Measurements from ENCODE around the gene URI1.

URI1 gene

DNA sequence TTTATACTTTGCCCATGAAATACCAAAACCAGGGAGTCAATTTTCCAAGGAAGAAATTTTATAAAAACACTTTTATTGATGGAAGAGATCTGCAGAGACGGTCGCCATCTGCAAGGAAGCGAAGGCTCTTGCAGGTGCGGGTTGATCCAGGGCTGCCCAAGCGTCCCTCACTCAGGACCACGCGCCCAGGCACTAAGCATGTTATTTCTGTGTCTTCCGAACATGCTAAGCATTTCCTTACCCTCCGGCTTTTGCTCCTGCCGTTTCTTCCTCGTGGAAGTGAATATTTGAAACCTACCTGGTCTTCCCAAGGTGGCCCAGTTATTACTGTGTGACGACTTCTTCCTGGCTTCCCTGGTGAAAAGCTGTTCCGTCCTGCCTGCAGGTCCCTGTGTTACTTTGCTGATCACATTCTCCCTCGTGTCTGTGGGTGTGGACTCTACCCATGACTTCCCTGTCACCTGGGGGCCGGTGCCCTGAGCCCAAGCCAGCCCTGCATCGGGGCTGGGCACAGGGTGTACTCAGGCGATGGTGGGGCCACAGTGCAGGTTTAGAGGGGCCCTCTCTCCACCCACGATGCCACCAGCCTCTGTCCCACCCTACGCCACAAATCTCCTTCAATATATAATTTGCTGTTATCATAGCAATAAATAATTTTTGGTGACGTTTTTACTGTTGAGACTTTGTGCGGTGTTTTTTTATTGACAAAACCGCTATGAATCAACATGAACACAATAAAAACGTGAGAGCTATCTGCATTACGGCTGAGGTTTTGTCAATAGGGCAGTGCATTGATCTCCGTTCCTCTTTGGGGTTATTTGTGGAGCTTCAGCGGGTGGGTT, 119.4 kb downstream of the URI1 start:
- H2BK5ac ChIP-seq (ENCODE audit: low read length): peak overlapping the region; percentile 31
- no peak overlapping the region for H3K27ac ChIP-seq (replicated peaks; ENCODE audit: low read length)
- H3K4me3 ChIP-seq (ENCODE audit: low read length in 2 of 2): no peak overlapping the region
- peak overlapping the region; percentile 69 for H2AK5ac ChIP-seq (ENCODE audit: low read depth, low read length)
- peaks cover 0 to 2% of the 10 kb centered on the region in 2 donors for H3K9me3 ChIP-seq (replicated peaks in 1 of 2; ENCODE audit: control insufficient read depth in 2 of 2, insufficient read depth in 1 of 2, low read depth in 1 of 2, low read length in 2 of 2)
- DNase-seq (ENCODE audit: low spot score): no peak
- no peak overlapping the region for H3K23ac ChIP-seq (ENCODE audit: low read depth, low read length, poor library complexity)
- peak overlapping the region; percentile 44 for H3K18ac ChIP-seq (ENCODE audit: low read length)
- peaks cover 0 to 3% (median 0%) of the 10 kb centered on the region in 3 experiments for H3K27me3 ChIP-seq (ENCODE audit: control insufficient read depth in 3 of 3, insufficient read depth in 3 of 3, low read depth in 1 of 3, low read length in 3 of 3)
- no peak overlapping the region for H4K91ac ChIP-seq (ENCODE audit: low read depth, low read length, poor library complexity)
- no peak overlapping the region for H4K8ac ChIP-seq (ENCODE audit: low read depth, low read length)
- H2BK12ac ChIP-seq (ENCODE audit: low read length): no peak overlapping the region
- no peaks in the 10 kb centered on the region for H3K79me1 ChIP-seq (ENCODE audit: low read depth, low read length)
- no CpG with 5 or more reads among the region's 26 CpGs for WGBS, 2 donors (ENCODE audit: extremely low coverage in 2 of 2, insufficient read length in 2 of 2, insufficient replicate concordance in 1 of 2)
- no peak overlapping the region for H3K9ac ChIP-seq (ENCODE audit: low read depth, low read length, poor library complexity)
- H2BK120ac ChIP-seq (ENCODE audit: low read depth, low read length): peak overlapping the region; percentile 51
- no peak overlapping the region for H3K4me2 ChIP-seq (ENCODE audit: insufficient read depth, low read length, poor library complexity, severe bottlenecking)
- peak overlapping the region; percentile 78 for H2BK15ac ChIP-seq (ENCODE audit: low read length)
- H2AFZ ChIP-seq (ENCODE audit: low read length): no peak overlapping the region
- no peak overlapping the region for H3K14ac ChIP-seq (ENCODE audit: low read length)
- peaks cover 0 to 10% of the 10 kb centered on the region in 2 donors for H3K4me1 ChIP-seq (ENCODE audit: control insufficient read depth in 2 of 2, insufficient read depth in 1 of 2, low read depth in 1 of 2, low read length in 2 of 2)
- H3K4ac ChIP-seq (ENCODE audit: low read length): no peak overlapping the region
- H3K36me3 ChIP-seq (replicated peaks in 1 of 2; ENCODE audit: control insufficient read depth in 2 of 2, insufficient read depth in 2 of 2, low read length in 2 of 2): no peaks in the 10 kb centered on the region

DNA sequence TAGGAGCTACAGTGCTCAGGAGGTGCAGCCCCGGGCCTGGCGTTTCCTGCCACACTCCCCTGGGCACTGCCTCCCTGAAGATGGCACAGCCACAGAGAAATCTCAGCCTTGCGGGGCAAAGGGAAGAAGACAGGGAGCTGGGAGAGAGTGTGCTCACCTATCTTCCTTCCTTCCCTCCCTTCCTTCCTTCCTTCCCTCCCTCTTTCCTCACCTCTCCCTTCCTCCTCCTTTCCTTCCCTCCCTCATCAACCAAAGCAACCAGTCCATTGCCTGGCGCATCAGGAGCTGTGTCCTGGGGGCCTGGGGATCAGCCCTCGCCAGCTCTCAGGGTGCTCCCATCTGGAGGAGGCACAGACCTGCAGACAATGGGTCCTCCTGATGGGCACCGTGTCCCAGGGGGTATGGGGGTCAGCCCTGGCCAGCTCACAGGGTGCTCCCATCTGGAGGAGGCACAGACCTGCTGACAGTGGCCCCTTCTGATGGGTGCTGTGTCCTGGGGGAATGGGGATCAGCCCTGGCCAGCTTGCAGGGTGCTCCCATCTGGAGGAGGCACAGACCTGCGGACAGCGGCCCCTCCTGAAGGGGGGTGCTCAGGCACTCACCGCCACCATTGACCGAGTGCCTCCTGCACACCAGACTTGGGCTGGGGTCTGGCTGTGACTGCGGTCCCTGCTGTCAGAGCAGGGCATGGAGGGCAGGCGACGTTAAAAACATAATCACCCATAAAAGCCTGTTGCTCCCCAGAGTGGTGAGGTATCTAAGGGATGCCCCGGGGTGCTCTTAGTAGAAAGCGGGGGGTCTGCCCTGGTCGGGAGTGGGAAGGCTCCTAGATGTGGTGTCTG, 120.2 kb downstream of the URI1 start:
- Histone ChIP-seq H3K27ac (replicated peaks; ENCODE audit: low read length) (no peak overlapping the region), H3K4me2 (ENCODE audit: insufficient read depth, low read length, poor library complexity, severe bottlenecking) (no peak overlapping the region)
- WGBS, 2 donors (ENCODE audit: extremely low coverage in 2 of 2, insufficient read length in 2 of 2, insufficient replicate concordance in 1 of 2): no CpG with 5 or more reads among the region's 16 CpGs

DNA sequence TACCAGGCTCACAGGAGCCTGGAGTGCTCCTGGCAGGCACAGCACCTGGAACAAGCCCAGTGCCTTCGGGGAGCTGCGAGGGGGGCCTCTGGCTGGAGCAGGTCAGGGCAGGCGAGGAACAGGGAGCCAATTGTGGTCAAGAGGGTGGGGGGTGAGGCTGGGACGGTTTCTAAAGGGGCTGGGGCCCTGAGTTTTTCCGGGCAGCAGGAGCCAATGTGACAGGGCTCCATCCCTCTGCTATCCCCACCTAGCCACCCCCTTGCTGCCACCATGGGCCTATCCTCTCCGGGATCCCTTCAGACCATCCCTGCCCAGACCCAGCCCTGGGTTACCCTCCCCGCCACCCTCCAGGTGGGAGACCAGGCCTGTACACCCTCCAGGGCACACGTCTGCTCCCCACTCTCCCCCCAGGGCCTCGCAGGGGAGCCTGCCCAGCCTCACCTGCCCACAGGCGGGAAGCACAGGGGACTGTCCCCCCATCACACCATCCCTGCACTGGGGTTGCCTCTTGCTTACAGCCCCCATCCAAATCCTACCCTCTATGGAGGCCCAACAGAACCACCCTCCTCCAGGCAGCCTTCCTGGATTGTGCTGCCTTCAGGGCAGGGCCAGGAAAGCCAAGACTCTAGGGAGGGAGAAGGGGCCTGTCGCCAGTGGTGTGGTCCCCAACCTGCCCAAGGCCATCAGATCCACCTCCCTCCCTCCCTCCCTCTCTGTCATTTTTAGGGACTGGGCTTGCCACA, 121.0 kb downstream of the URI1 start:
- Histone ChIP-seq H3K4me1 (ENCODE audit: control insufficient read depth in 2 of 2, insufficient read depth in 1 of 2, low read depth in 1 of 2, low read length in 2 of 2) (peaks cover 0 to 10% of the 10 kb centered on the region in 2 donors), H3K9me3 (replicated peaks in 1 of 2; ENCODE audit: control insufficient read depth in 2 of 2, insufficient read depth in 1 of 2, low read depth in 1 of 2, low read length in 2 of 2) (no peaks in the 10 kb centered on the region), H3K27me3 (ENCODE audit: control insufficient read depth in 3 of 3, insufficient read depth in 3 of 3, low read depth in 1 of 3, low read length in 3 of 3) (peaks cover 0 to 3% (median 0%) of the 10 kb centered on the region in 3 experiments), H3K4me3 (ENCODE audit: low read length in 2 of 2) (no peak overlapping the region), H2AK5ac (ENCODE audit: low read depth, low read length) (peak overlapping the region; percentile 73), H3K23ac (ENCODE audit: low read depth, low read length, poor library complexity) (no peak overlapping the region), H3K79me1 (ENCODE audit: low read depth, low read length) (no peaks in the 10 kb centered on the region), H2BK120ac (ENCODE audit: low read depth, low read length) (no peak overlapping the region), H2BK15ac (ENCODE audit: low read length) (peak overlapping the region; percentile 74), H4K91ac (ENCODE audit: low read depth, low read length, poor library complexity) (no peak overlapping the region), H3K14ac (ENCODE audit: low read length) (no peak overlapping the region), H3K4me2 (ENCODE audit: insufficient read depth, low read length, poor library complexity, severe bottlenecking) (no peak overlapping the region), H3K27ac (replicated peaks; ENCODE audit: low read length) (no peak overlapping the region), H2AFZ (ENCODE audit: low read length) (no peak overlapping the region), H3K4ac (ENCODE audit: low read length) (no peak overlapping the region), H4K8ac (ENCODE audit: low read depth, low read length) (no peak overlapping the region), H2BK12ac (ENCODE audit: low read length) (no peak overlapping the region), H3K9ac (ENCODE audit: low read depth, low read length, poor library complexity) (no peak overlapping the region), H2BK5ac (ENCODE audit: low read length) (peak overlapping the region; percentile 67), H3K18ac (ENCODE audit: low read length) (peak overlapping the region; percentile 34), H3K36me3 (replicated peaks in 1 of 2; ENCODE audit: control insufficient read depth in 2 of 2, insufficient read depth in 2 of 2, low read length in 2 of 2) (no peaks in the 10 kb centered on the region)
- WGBS, 2 donors (ENCODE audit: extremely low coverage in 2 of 2, insufficient read length in 2 of 2, insufficient replicate concordance in 1 of 2): no CpG with 5 or more reads among the region's 11 CpGs
- DNase-seq (ENCODE audit: low spot score): no peak

More for the DNA sequence above, 120.2 kb downstream of the URI1 start:
- Histone ChIP-seq H2BK15ac (ENCODE audit: low read length) (peak overlapping the region; percentile 78), H3K4me1 (ENCODE audit: control insufficient read depth in 2 of 2, insufficient read depth in 1 of 2, low read depth in 1 of 2, low read length in 2 of 2) (peaks cover 0 to 10% of the 10 kb centered on the region in 2 donors), H3K36me3 (replicated peaks in 1 of 2; ENCODE audit: control insufficient read depth in 2 of 2, insufficient read depth in 2 of 2, low read length in 2 of 2) (no peaks in the 10 kb centered on the region), H2AK5ac (ENCODE audit: low read depth, low read length) (peak overlapping the region; percentile 73), H2BK120ac (ENCODE audit: low read depth, low read length) (no peak overlapping the region), H2AFZ (ENCODE audit: low read length) (no peak overlapping the region), H4K91ac (ENCODE audit: low read depth, low read length, poor library complexity) (no peak overlapping the region), H4K8ac (ENCODE audit: low read depth, low read length) (no peak overlapping the region), H3K9ac (ENCODE audit: low read depth, low read length, poor library complexity) (no peak overlapping the region), H3K4ac (ENCODE audit: low read length) (no peak overlapping the region), H3K18ac (ENCODE audit: low read length) (peak overlapping the region; percentile 84), H3K4me3 (ENCODE audit: low read length in 2 of 2) (no peak overlapping the region), H3K79me1 (ENCODE audit: low read depth, low read length) (no peaks in the 10 kb centered on the region), H2BK12ac (ENCODE audit: low read length) (peak overlapping the region; percentile 60), H3K23ac (ENCODE audit: low read depth, low read length, poor library complexity) (peak overlapping the region; percentile 82), H3K27me3 (ENCODE audit: control insufficient read depth in 3 of 3, insufficient read depth in 3 of 3, low read depth in 1 of 3, low read length in 3 of 3) (peaks cover 0 to 3% (median 0%) of the 10 kb centered on the region in 3 experiments), H3K9me3 (replicated peaks in 1 of 2; ENCODE audit: control insufficient read depth in 2 of 2, insufficient read depth in 1 of 2, low read depth in 1 of 2, low read length in 2 of 2) (no peaks in the 10 kb centered on the region), H3K14ac (ENCODE audit: low read length) (no peak overlapping the region), H2BK5ac (ENCODE audit: low read length) (no peak overlapping the region)
- DNase-seq (ENCODE audit: low spot score): no peak

All from neuronal stem cell (in vitro differentiated cells).